ENCODE results near the gene ARPC5L. TPM values are rescaled to one million over a fixed set of nuclear protein-coding genes. Genes with fewer than 3 reads are reported as not detected.

ARPC5L gene
- total RNA-seq, 1 donor: 14.2 TPM

GRCh38 chr9:124852829-124853531 lies 8.9 kb upstream of the ARPC5L start, which contains the start of gene WDR38:
TSS of gene WDR38 (plus strand) at chr9:124853460. CDS start at chr9:124853532, 72 bp downstream.
- peak; percentile 96 for TF ChIP-seq CTCF (IDR thresholded peaks at IDR 0.05; ENCODE audit: insufficient read depth, low read depth, low read length)
- DNase-seq (ENCODE audit: low read depth): peak; percentile 74

DNA sequence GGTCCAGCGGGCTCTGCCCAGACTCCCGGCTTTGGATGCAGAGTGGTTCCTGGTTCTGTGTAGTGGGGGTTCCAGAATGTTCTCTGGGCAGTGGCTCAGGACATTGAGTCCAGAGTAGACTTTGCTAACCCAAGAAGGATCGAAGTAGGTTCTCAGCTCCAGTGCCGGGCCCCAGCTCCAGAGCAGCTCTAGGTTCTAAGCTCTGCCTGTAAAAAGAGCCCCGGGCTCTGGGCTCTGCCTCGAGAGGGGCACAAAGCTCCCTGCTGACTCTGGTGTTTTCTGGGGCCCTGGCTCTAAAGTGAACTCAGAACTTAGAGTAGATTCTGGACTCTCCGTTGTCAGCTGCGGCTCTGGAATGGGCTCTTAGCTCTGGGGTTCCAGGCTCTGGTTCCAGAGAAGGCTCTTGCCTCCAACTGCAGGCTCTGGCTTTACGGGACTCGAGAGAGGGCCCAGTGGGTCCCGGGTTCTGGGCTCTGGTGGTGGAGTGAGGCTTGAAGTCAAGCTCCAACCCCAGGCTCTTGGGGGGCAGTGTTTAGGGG lies 8.3 kb upstream of the ARPC5L start:
- no peak for TF ChIP-seq CTCF (IDR thresholded peaks at IDR 0.05; ENCODE audit: insufficient read depth, low read depth, low read length)
- H3K4me3 ChIP-seq (ENCODE audit: low read depth, low read length): peak overlapping the region; percentile 62
- DNase-seq (ENCODE audit: low read depth): no peak

More at GRCh38 chr9:124852829-124853531, 8.9 kb upstream of the ARPC5L start, which contains the start of gene WDR38:
- peak within 1 kb of the TSS; percentile 62 for H3K4me3 ChIP-seq (ENCODE audit: low read depth, low read length)

GRCh38 chr9:124854161-124854560 lies 7.8 kb upstream of the ARPC5L start:
- no peak for DNase-seq (ENCODE audit: low read depth)
- H3K4me3 ChIP-seq (ENCODE audit: low read depth, low read length): no peak overlapping the region
- no peak for TF ChIP-seq CTCF (IDR thresholded peaks at IDR 0.05; ENCODE audit: insufficient read depth, low read depth, low read length)

GRCh38 chr9:124854822-124855221 lies 7.1 kb upstream of the ARPC5L start:
- no peak for DNase-seq (ENCODE audit: low read depth)
- H3K4me3 ChIP-seq (ENCODE audit: low read depth, low read length): no peak overlapping the region
- no peak for TF ChIP-seq CTCF (IDR thresholded peaks at IDR 0.05; ENCODE audit: insufficient read depth, low read depth, low read length)

- DNase-seq (ENCODE audit: low read depth): no peak
- no peak overlapping the region for H3K4me3 ChIP-seq (ENCODE audit: low read depth, low read length)
- no peak for TF ChIP-seq CTCF (IDR thresholded peaks at IDR 0.05; ENCODE audit: insufficient read depth, low read depth, low read length)
These were observed 6.4 kb upstream of the ARPC5L start for GRCh38 chr9:124855566-124855943.

DNA sequence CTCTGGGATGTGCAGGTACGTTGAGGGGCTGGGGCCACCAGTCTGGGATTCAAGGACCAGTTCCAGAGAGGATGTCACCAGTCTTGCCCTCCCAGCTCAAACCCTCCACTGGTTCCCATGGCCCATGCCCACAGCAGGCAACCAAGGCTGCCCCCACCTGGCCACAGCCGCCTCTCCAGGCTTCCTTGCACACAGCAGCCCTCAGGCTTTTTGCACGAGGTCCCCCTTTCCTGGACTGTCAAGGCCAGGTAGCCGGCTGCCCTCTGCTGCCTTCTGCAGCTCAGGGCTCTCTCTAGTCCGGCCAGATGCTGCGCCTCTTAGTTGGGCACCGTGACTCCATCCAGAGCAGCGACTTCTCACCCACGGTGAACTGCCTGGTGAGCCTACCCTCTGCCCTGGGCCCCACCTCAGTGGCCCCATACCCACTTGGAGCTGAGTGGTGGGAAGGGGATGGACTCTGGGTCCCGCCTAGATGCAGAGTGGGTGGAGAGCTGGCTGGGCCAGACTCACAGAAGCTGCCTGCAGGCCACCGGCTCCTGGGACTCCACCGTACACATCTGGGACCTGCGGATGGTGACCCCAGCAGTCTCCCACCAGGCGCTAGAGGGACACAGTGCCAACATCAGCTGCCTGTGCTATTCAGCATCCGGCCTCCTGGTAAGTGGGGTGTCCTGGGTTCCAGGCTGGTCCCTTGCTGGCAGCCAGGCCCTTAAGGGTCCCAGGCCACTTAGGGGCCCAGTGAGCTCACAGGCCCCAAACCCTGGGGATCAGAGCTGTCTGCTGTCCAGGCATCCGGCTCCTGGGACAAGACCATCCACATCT lies 5.8 kb upstream of the ARPC5L start:
- no peak overlapping the region for H3K4me3 ChIP-seq (ENCODE audit: low read depth, low read length)
- no peak for DNase-seq (ENCODE audit: low read depth)
- TF ChIP-seq CTCF (IDR thresholded peaks at IDR 0.05; ENCODE audit: insufficient read depth, low read depth, low read length): peak; percentile 36
